Glomerular visceral epithelial cell (primary cell): ENCODE measurements around the gene CISH.

Experiments
- DNase-seq: peaks from one replicate; pipeline ENCODE4 v3.0.0-alpha.2; 2016; ENCODE audit errors: extremely low spot score

CISH gene

GRCh38 chr3:50611464-50612233 lies at the start of gene CISH:
Gene CISH (minus strand): TSS chr3:50611774. CDS start chr3:50611650, 124 bp downstream.
- peak; percentile 93 for DNase-seq

GRCh38 chr3:50660386-50660785 lies 48.8 kb upstream of the CISH start:
- no peak for DNase-seq

- DNase-seq: no peak
These were observed 47.3 kb upstream of the CISH start for GRCh38 chr3:50658831-50659230.

GRCh38 chr3:50658416-50658815 lies 46.8 kb upstream of the CISH start:
- peak; percentile 14 for DNase-seq

- DNase-seq: no peak
These were observed 46.2 kb upstream of the CISH start for GRCh38 chr3:50657816-50658215.

GRCh38 chr3:50657407-50657806 lies 45.8 kb upstream of the CISH start:
- no peak for DNase-seq

GRCh38 chr3:50656417-50657195 lies 45.0 kb upstream of the CISH start:
- DNase-seq: no peak

- DNase-seq: no peak
These were observed 43.6 kb upstream of the CISH start for GRCh38 chr3:50655009-50655830.

GRCh38 chr3:50653937-50654595 lies 42.5 kb upstream of the CISH start:
- DNase-seq: no peak

GRCh38 chr3:50652709-50653108 lies 41.1 kb upstream of the CISH start:
- DNase-seq: peak; percentile 55

GRCh38 chr3:50651920-50652529 lies 40.5 kb upstream of the CISH start:
- DNase-seq: no peak

GRCh38 chr3:50651445-50651844 lies 39.9 kb upstream of the CISH start:
- DNase-seq: no peak

GRCh38 chr3:50650018-50650417 lies 38.4 kb upstream of the CISH start:
- DNase-seq: no peak

GRCh38 chr3:50649451-50649931 lies 37.9 kb upstream of the CISH start:
- DNase-seq: no peak

- DNase-seq: no peak
These were observed 37.4 kb upstream of the CISH start for GRCh38 chr3:50648944-50649343.

- DNase-seq: no peak
These were observed 36.7 kb upstream of the CISH start for GRCh38 chr3:50648313-50648712.

- DNase-seq: no peak
These were observed 33.8 kb upstream of the CISH start for GRCh38 chr3:50645378-50645777.

GRCh38 chr3:50644561-50644960 lies 33.0 kb upstream of the CISH start:
- no peak for DNase-seq

GRCh38 chr3:50642382-50642781 lies 30.8 kb upstream of the CISH start:
- DNase-seq: no peak

- DNase-seq: peak; percentile 68
These were observed 27.5 kb upstream of the CISH start for GRCh38 chr3:50639055-50639494.

GRCh38 chr3:50637945-50638344 lies 26.4 kb upstream of the CISH start:
- DNase-seq: no peak
